Natural killer cell (primary cell): Measurements from ENCODE around the gene ZNF280C. TPM values are rescaled to one million over a fixed set of nuclear protein-coding genes. Genes with fewer than 3 reads are reported as not detected.

Experiments used
- ATAC-seq, 3 donors: fragments of 150-1000 bp in 2 of 3; fragments of 200-7000 bp in 1 of 3; cut with Tn5 transposase; 1 replicate in 1 of 3; 2 replicates in 2 of 3; pipeline ENCODE4 v1.10.0; 2021; ENCODE audit warnings: mild to moderate bottlenecking in 2 of 3, moderate library complexity in 2 of 3
- DNase-seq, 2 donors: peaks; one replicate each; pipeline versions ENCODE4 v3.0.0 to v3.0.0-alpha.2; 2013 to 2021; ENCODE audit warnings: mixed read lengths in 1 of 2
- H3K27ac ChIP-seq: one replicate; pipeline ENCODE4 v1.5.1; 2013; ENCODE audit warnings: mild to moderate bottlenecking, low read length
- H3K27me3 ChIP-seq: one replicate; pipeline ENCODE4 v1.6.1; 2013; ENCODE audit warnings: low read length; ENCODE audit not compliant: control insufficient read depth, insufficient read depth
- H3K36me3 ChIP-seq: one replicate; pipeline ENCODE4 v1.6.1; 2013; ENCODE audit warnings: low read length; ENCODE audit not compliant: control insufficient read depth, insufficient read depth
- H3K4me1 ChIP-seq: one replicate; pipeline ENCODE4 v1.6.1; 2013; ENCODE audit warnings: low read length; ENCODE audit not compliant: control insufficient read depth, insufficient read depth
- H3K4me3 ChIP-seq: one replicate; pipeline ENCODE4 v1.5.1; 2013; ENCODE audit warnings: low read length
- H3K9me3 ChIP-seq: one replicate; pipeline ENCODE4 v1.6.1; 2013; ENCODE audit warnings: low read length; ENCODE audit not compliant: control insufficient read depth, insufficient read depth
- H3K27ac Mint-ChIP-seq, 2 donors: one replicate each; pipeline ENCODE4 v1.8.0; 2022; ENCODE audit warnings: mild to moderate bottlenecking in 2 of 2, mixed read lengths in 2 of 2, moderate library complexity in 1 of 2
- H3K27me3 Mint-ChIP-seq, 2 donors: one replicate each; pipeline ENCODE4 v1.8.0; 2022; ENCODE audit warnings: low read depth in 2 of 2, mixed read lengths in 2 of 2
- H3K36me3 Mint-ChIP-seq: one replicate; pipeline ENCODE4 v1.8.0; 2022; ENCODE audit warnings: mixed read lengths
- H3K4me1 Mint-ChIP-seq, 2 donors: one replicate each; pipeline ENCODE4 v1.8.0; 2022; ENCODE audit warnings: mixed read lengths in 2 of 2
- H3K4me3 Mint-ChIP-seq: one replicate; pipeline ENCODE4 v1.8.0; 2022; ENCODE audit warnings: mild to moderate bottlenecking, moderate library complexity, mixed read lengths
- H3K9me3 Mint-ChIP-seq, 2 donors: one replicate each; pipeline ENCODE4 v1.8.0; 2022; ENCODE audit warnings: mixed read lengths in 2 of 2
- CTCF ChIP-seq: fragments of 200-600 bp; IDR thresholded peaks from one replicate; pipeline ENCODE4 v1.8.0; 2022; ENCODE audit warnings: antibody characterized with exemption
- WGBS: methylation state at CpG from one replicate; pipeline ENCODE4 v1.1.7; 2013; ENCODE audit warnings: missing lambda C conversion rate; ENCODE audit not compliant: insufficient coverage; 5-methylcytosine and 5-hydroxymethylcytosine counted together
- intact Hi-C: fragments of 100-400 bp; cut with micrococcal nuclease; formaldehyde crosslinking; loops from one replicate; pipeline ENCODE4 v1.14.2; 2022
- total RNA-seq, 4 donors: library from RNA; stranded (reverse); fragments of 120-200 nt in 1 of 4; gene quantifications; one replicate each; pipeline versions ENCODE4 v1.2.3 to v1.2.4, GENCODE V29; 2013 to 2022

Gene ZNF280C
- total RNA-seq, 3 donors from 2014 or later (not counting 1 experiment from before 2014, with no cell fraction given) = 5.5 to 6.0 (median 5.8) TPM

DNA sequence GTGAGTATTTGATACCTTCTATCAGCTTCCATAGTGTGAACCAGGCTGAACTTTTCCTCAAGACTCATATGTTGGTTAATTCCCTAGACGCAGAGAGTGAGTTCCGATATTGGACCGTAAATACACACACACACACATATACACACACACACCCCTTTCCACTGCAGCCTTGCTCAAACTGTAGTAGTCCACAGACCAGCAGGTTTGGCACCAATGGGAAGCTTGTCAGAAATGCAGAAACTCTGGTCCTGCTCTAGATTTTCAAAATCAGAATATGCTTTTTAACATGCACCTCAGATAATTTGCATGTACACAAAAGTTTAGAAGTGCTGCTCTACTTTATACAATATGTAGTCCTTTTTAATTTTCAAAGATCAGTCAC is 27.6 kb upstream of the ZNF280C start:
- H3K9me3 ChIP-seq = no peaks in the 10 kb centered on the region
- Mint-ChIP-seq H3K4me1 (no peaks in the 10 kb centered on the region), H3K4me3 (no peak overlapping the region), H3K9me3 (no peaks in the 10 kb centered on the region), H3K27me3 (peaks cover 2 to 50% of the 10 kb centered on the region in 2 donors), H3K27ac (no peak overlapping the region), H3K36me3 (no peaks in the 10 kb centered on the region)
- H3K36me3 ChIP-seq = no peaks in the 10 kb centered on the region
- 100% methylated on average over 3 of the region's 3 CpGs for WGBS
- no peak overlapping the region for H3K4me3 ChIP-seq
- no peak for TF ChIP-seq CTCF
- no peak overlapping the region for H3K27ac ChIP-seq
- H3K4me1 ChIP-seq = no peaks in the 10 kb centered on the region
- intact Hi-C loops = no loop called here
- DNase-seq (no peak), ATAC-seq (no peak)
- peaks cover 2% of the 10 kb centered on the region for H3K27me3 ChIP-seq

DNA sequence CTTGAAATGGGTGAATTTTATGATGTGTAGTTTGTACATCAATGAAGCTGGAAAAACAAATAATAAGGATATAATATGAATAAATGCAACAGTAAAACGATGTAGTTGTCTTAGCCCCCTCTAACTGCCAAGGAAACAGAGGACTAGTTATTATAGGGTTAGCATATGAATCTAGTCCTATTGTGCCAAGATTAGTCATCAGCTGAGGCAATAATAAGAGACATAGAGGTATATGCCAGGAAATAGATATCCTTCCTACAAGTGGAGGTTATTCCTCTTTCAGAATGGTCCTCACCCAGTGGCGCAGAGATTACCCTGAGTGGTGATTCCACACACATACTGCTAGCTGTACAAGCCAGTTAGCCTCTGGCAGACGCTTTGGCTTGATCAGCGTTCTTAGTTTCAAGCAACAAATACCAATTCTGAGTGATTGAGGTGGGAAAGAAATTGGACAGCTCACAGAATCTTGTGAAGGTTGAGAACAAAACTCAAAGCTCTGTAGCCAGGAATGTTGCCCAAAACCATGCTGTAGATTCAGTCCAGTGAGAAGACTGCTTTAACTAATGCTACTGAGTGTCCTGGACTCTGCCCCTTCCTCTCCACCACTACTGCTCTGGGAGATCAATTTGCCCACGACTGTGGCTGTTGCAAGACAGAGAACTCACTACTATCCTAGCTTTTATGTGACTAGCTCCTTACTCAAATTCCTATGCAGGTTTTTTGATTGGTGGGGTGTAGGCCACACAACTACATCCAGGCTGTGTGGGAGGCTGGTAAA is 27.0 kb upstream of the ZNF280C start:
- Mint-ChIP-seq H3K4me3 (no peak overlapping the region), H3K36me3 (no peaks in the 10 kb centered on the region), H3K9me3 (no peaks in the 10 kb centered on the region), H3K27ac (no peak overlapping the region), H3K4me1 (no peaks in the 10 kb centered on the region), H3K27me3 (peaks cover 2 to 48% of the 10 kb centered on the region in 2 donors)
- ATAC-seq (no peak), DNase-seq (no peak)
- WGBS = 91% methylated on average over 3 of the region's 5 CpGs
- Histone ChIP-seq H3K27ac (no peak overlapping the region), H3K36me3 (no peaks in the 10 kb centered on the region), H3K4me3 (no peak overlapping the region), H3K27me3 (peaks cover 2% of the 10 kb centered on the region), H3K4me1 (no peaks in the 10 kb centered on the region), H3K9me3 (no peaks in the 10 kb centered on the region)
- TF ChIP-seq CTCF = no peak
- intact Hi-C loops = no loop called here

DNA sequence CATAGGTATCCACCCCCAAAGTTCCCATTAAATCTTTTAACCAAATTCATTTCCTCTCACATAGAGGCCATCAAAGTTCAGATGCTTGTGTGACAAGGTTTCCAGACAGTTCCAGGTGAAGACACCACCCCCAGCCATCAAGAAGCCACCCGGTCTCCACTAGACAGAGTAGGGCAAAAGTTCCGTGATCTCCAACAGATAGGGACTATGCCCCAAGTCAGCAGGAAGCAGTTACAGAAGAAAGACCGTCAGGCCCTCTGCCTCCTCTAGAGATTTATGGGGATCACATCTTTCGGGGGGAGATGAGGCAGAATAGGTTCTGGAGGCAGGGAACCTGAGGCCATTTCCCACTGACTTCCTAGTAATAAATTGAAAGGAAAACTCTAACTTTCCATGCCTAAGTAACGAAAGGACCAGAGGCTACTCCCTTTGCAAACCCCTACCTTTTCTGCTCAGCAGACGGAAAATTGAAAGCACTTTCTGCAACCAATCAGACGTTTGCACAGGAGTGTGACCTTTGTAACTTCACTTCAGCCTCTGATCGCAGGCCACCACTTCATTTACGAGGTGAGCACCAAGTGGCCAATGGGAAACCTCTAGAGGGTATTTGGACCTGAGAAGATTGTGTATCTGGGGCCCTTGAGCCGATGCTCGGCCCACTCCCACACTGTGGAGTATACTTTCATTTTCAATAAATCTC is 18.5 kb upstream of the ZNF280C start:
- 87% methylated on average over 6 of the region's 11 CpGs for WGBS

More for the DNA sequence above, 18.5 kb upstream of the ZNF280C start:
- H3K4me1 Mint-ChIP-seq = no peaks in the 10 kb centered on the region
- no peaks in the 10 kb centered on the region for H3K4me1 ChIP-seq
- no peaks in the 10 kb centered on the region for H3K36me3 Mint-ChIP-seq
- intact Hi-C loops = no loop called here
- H3K4me3 Mint-ChIP-seq = no peak overlapping the region
- no peaks in the 10 kb centered on the region for H3K27me3 ChIP-seq
- no peak overlapping the region for H3K4me3 ChIP-seq
- no peaks in the 10 kb centered on the region for H3K9me3 ChIP-seq
- H3K27me3 Mint-ChIP-seq = peaks cover 5 to 25% of the 10 kb centered on the region in 2 donors
- H3K27ac ChIP-seq = no peak overlapping the region
- no peak overlapping the region for H3K27ac Mint-ChIP-seq
- ATAC-seq (no peak), DNase-seq (no peak)
- H3K9me3 Mint-ChIP-seq = no peaks in the 10 kb centered on the region
- no peak for TF ChIP-seq CTCF
- H3K36me3 ChIP-seq = no peaks in the 10 kb centered on the region
